Epidermal melanocyte (primary cell): ENCODE data around the gene PARVA.

Experiments used
- DNase-seq: peaks from one replicate; pipeline ENCODE4 v3.0.0; 2011; ENCODE audit warnings: low spot score; ENCODE audit not compliant: insufficient read length

PARVA gene

GRCh38 chr11:12546660-12547059, 169.3 kb downstream of the PARVA start:
- no peak for DNase-seq

- no peak for DNase-seq
These were observed 170.7 kb downstream of the PARVA start for GRCh38 chr11:12547953-12548650.

GRCh38 chr11:12552692-12553091, 175.3 kb downstream of the PARVA start:
- DNase-seq, result no peak

- no peak for DNase-seq
These were observed 176.8 kb downstream of the PARVA start for GRCh38 chr11:12554122-12554521.

GRCh38 chr11:12556155-12556554, 178.8 kb downstream of the PARVA start:
- DNase-seq, result no peak

GRCh38 chr11:12556788-12557384, 179.5 kb downstream of the PARVA start:
- DNase-seq, result peak; percentile 92

GRCh38 chr11:12559011-12559410, 181.6 kb downstream of the PARVA start:
- no peak for DNase-seq

GRCh38 chr11:12560362-12560761, 183.0 kb downstream of the PARVA start:
- no peak for DNase-seq

GRCh38 chr11:12560861-12561260, 183.5 kb downstream of the PARVA start:
- DNase-seq, result no peak

GRCh38 chr11:12564012-12564411, 186.6 kb downstream of the PARVA start:
- no peak for DNase-seq

- DNase-seq, result no peak
These were observed 188.0 kb downstream of the PARVA start for GRCh38 chr11:12565406-12565805.

GRCh38 chr11:12567746-12568460, 190.5 kb downstream of the PARVA start:
- no peak for DNase-seq

- DNase-seq, result no peak
These were observed 192.4 kb downstream of the PARVA start for GRCh38 chr11:12569499-12570425.

GRCh38 chr11:12573707-12574485, 196.5 kb downstream of the PARVA start:
- DNase-seq, result no peak

GRCh38 chr11:12577725-12578644, 200.6 kb downstream of the PARVA start:
- no peak for DNase-seq

GRCh38 chr11:12581416-12581815, 204.0 kb downstream of the PARVA start:
- no peak for DNase-seq

- no peak for DNase-seq
These were observed 204.6 kb downstream of the PARVA start for GRCh38 chr11:12581923-12582322.
